Gastrocnemius medialis (tissue), 4 donors: ENCODE data around the gene PTPRN2. TPM values are rescaled to one million over a fixed set of nuclear protein-coding genes. Genes with fewer than 3 reads are reported as not detected.

Source experiments
- ATAC-seq, 2 donors: fragments of 150-250 bp; one replicate each; pipeline ENCODE4 v1.9.1; 2016
- DNase-seq, 2 donors: peaks; one replicate each; pipeline ENCODE4 v3.0.0-alpha.2; 2019
- H3K27ac ChIP-seq, 4 donors: fragments of 200-600 bp; sonication (generic); 1 replicate in 1 of 4; 2 replicates in 3 of 4; pipeline ENCODE4 v1.5.1; 2016 to 2018; ENCODE audit warnings: mild to moderate bottlenecking in 2 of 4, moderate library complexity in 1 of 4
- H3K27me3 ChIP-seq, 3 donors: fragments of 200-600 bp; sonication (generic) in 2 of 3; 1 replicate in 1 of 3; 2 replicates in 2 of 3; pipeline versions ENCODE4 v1.5.1 to v1.6.0; 2016 to 2019; ENCODE audit warnings: mild to moderate bottlenecking in 1 of 3, moderate library complexity in 1 of 3
- H3K36me3 ChIP-seq, 2 donors: fragments of 200-600 bp; sonication (generic) in 1 of 2; one replicate each; pipeline ENCODE4 v1.5.1; 2017 to 2018
- H3K4me1 ChIP-seq, 2 donors: fragments of 200-600 bp; sonication (generic) in 1 of 2; one replicate each; pipeline ENCODE4 v1.5.1; 2016 to 2017; ENCODE audit warnings: mild to moderate bottlenecking in 2 of 2
- H3K4me3 ChIP-seq, 4 donors: fragments of 200-600 bp; sonication (generic) in 3 of 4; 1 replicate in 1 of 4; 2 replicates in 3 of 4; pipeline ENCODE4 v1.5.1; 2016 to 2019; ENCODE audit warnings: mild to moderate bottlenecking in 2 of 4
- H3K9me3 ChIP-seq, 3 donors: fragments of 200-600 bp; sonication (generic) in 2 of 3; 1 replicate in 1 of 3; 2 replicates in 2 of 3; pipeline ENCODE4 v1.5.1; 2016 to 2019
- CTCF ChIP-seq, 5 experiments: fragments of 450-650 bp in 3 of 5; fragments of 200-600 bp in 2 of 5; sonication (generic) in 2 of 5; IDR thresholded peaks in 4 of 5; conservative IDR thresholded peaks in 1 of 5; 1 replicate in 4 of 5; 2 replicates in 1 of 5; pipeline ENCODE4 v1.5.1; 2016 to 2019; ENCODE audit warnings: antibody characterized with exemption in 5 of 5, mild to moderate bottlenecking in 3 of 5, moderate library complexity in 3 of 5
- POLR2A ChIP-seq, 2 donors: fragments of 450-650 bp; IDR thresholded peaks; one replicate each; pipeline ENCODE4 v1.6.1; 2017; ENCODE audit warnings: antibody characterized with exemption in 2 of 2, mild to moderate bottlenecking in 2 of 2, moderate library complexity in 2 of 2
- in situ Hi-C, 4 donors: fragments of 200-750 bp; cut with MboI; loops; one replicate each; pipeline versions ENCODE4 v1.15.0 to v1.8.0; 2017; ENCODE audit warnings: low sequenced_read_pairs in 4 of 4
- intact Hi-C: fragments of 100-400 bp; cut with DNase I; formaldehyde crosslinking; loops from one replicate; pipeline ENCODE4 v1.15.1; 2023; ENCODE audit warnings: low total_unique reads
- total RNA-seq, 4 donors: library from RNA; depleted of rRNA; stranded (reverse); fragments of >200 nt; gene quantifications; one replicate each; pipeline versions ENCODE4 v1.1.0 to v1.2.3, GENCODE V29; 2016

PTPRN2 gene
- total RNA-seq, 4 donors from 2014 or later: 0.66 to 0.85 (median 0.81) TPM

- Histone ChIP-seq H3K36me3 (no peaks in the 10 kb centered on the region), H3K27ac (no peak overlapping the region), H3K9me3 (no peaks in the 10 kb centered on the region), H3K4me3 (no peak overlapping the region), H3K4me1 (no peaks in the 10 kb centered on the region), H3K27me3 (no peaks in the 10 kb centered on the region)
- DNase-seq: no peak
- intact Hi-C loops (no loop called here), in situ Hi-C loops (loop anchor here in 1 of 4 donors (25.0 kb wide), 1 partner anchor 97 kb away; no protein-coding TSS in a partner anchor)
- ATAC-seq: no peak
- TF ChIP-seq POLR2A (IDR thresholded peaks at IDR 0.05) (no peak), CTCF (IDR thresholded peaks at IDR 0.05 in 4 of 5, conservative IDR thresholded peaks at IDR 0.05 in 1 of 5) (no peak)
Observed at GRCh38 chr7:158415316-158415715, 172.3 kb downstream of the PTPRN2 start.

DNA sequence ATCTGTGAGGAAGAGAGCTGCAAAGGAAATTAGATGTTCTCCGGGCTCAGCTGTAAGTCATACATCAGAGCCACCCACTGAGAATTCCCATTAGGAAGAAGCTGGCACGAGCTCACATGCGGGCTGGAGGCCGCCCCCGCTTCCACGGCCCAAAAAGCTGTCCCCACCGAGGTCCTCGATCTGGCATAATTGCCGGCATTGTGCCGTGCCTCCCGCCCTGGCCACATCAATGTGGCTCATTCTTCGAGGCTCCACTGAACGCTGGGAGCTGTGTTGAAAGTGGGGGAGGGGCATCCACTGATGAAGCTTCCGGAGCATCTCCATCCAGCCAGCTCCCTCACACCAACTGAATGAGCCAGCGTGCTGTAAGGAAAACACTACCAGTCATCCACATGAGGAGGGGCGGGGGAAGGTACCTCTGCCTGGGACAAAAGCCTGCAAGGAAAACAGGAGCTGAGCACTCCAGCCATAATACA lies 173.1 kb downstream of the PTPRN2 start:
- in situ Hi-C loops (loop anchor here in 1 of 4 donors (25.0 kb wide), 1 partner anchor 98 kb away; no protein-coding TSS in a partner anchor), intact Hi-C loops (no loop called here)
- Histone ChIP-seq H3K36me3 (no peaks in the 10 kb centered on the region), H3K27ac (no peak overlapping the region), H3K9me3 (no peaks in the 10 kb centered on the region), H3K4me1 (no peaks in the 10 kb centered on the region), H3K27me3 (no peaks in the 10 kb centered on the region), H3K4me3 (no peak overlapping the region)
- no peak for TF ChIP-seq POLR2A (IDR thresholded peaks at IDR 0.05)
- no peak for TF ChIP-seq CTCF (IDR thresholded peaks at IDR 0.05 in 4 of 5, conservative IDR thresholded peaks at IDR 0.05 in 1 of 5)
- no peak for DNase-seq
- no peak for ATAC-seq

GRCh38 chr7:158414002-158414401 lies 173.6 kb downstream of the PTPRN2 start:
- no peak for DNase-seq
- in situ Hi-C loops: loop anchor here in 1 of 4 donors (25.0 kb wide), 1 partner anchor 98 kb away; no protein-coding TSS in a partner anchor
- ATAC-seq: no peak
- TF ChIP-seq POLR2A (IDR thresholded peaks at IDR 0.05): no peak
- no peak for TF ChIP-seq CTCF (IDR thresholded peaks at IDR 0.05 in 4 of 5, conservative IDR thresholded peaks at IDR 0.05 in 1 of 5)
- no peak overlapping the region for H3K27ac ChIP-seq
- H3K4me1 ChIP-seq: no peaks in the 10 kb centered on the region
- H3K4me3 ChIP-seq: no peak overlapping the region
- no peaks in the 10 kb centered on the region for H3K36me3 ChIP-seq
- H3K9me3 ChIP-seq: no peaks in the 10 kb centered on the region
- intact Hi-C loops: no loop called here
- no peaks in the 10 kb centered on the region for H3K27me3 ChIP-seq

DNA sequence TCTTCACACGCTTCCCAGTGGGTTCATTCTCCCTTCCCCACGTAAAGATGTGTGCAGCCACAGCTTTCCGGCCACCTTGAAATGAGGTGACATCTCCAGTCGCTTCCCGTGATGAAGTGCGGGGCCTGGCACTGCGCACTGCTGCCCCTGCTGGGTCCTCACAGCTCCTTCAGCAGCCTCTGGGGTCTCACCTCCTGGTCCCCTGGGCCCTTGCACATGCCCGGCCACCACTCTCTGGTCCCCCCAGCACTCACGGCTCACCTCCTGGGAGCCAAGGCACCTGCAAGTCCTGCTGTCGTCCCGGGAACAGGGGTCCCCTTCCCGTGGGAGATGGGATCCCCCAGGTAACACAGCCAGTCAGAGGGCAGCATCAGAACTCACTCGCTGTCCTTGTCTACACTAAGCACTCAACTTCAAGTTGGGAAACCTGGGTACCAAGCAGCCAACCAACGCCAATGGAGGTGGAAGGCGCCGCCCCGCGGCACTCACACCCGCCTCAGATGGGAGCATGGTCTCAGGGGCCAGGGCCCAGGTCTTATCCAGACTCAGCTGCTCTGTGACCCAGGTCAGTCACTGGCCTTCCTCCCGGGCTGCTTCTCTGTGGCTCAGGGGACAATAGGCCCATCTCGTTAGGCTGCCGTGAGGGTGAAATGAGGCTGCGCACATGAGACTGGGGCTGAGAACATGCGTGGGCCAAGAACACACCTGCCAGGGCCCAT lies 176.2 kb downstream of the PTPRN2 start:
- in situ Hi-C loops: loop anchor here in 1 of 4 donors (25.0 kb wide), 1 partner anchor 101 kb away; no protein-coding TSS in a partner anchor
- intact Hi-C loops: no loop called here
- no peak for TF ChIP-seq CTCF (IDR thresholded peaks at IDR 0.05 in 4 of 5, conservative IDR thresholded peaks at IDR 0.05 in 1 of 5)
- Histone ChIP-seq H3K9me3 (no peaks in the 10 kb centered on the region), H3K27ac (no peak overlapping the region), H3K36me3 (no peaks in the 10 kb centered on the region), H3K27me3 (no peaks in the 10 kb centered on the region), H3K4me1 (no peaks in the 10 kb centered on the region), H3K4me3 (no peak overlapping the region)
- no peak for ATAC-seq
- DNase-seq: no peak
